ENCODE measurements around the gene HLA-DMB. TPM values are rescaled to one million over a fixed set of nuclear protein-coding genes. Genes with fewer than 3 reads are reported as not detected.

HLA-DMB gene
- total RNA-seq, 2 experiments from 2014 or later, result 3.5 to 3.6 TPM

- DNase-seq, result no peak
- Mint-ChIP-seq H3K4me1 (ENCODE audit: low read depth) (peaks cover 7% of the 10 kb centered on the region), H3K4me3 (no peak overlapping the region), H3K9me3 (no peaks in the 10 kb centered on the region), H3K27me3 (no peaks in the 10 kb centered on the region), H3K36me3 (ENCODE audit: low read depth) (no peaks in the 10 kb centered on the region), H3K27ac (no peak overlapping the region)
- ChIA-PET CTCF (interaction anchor here (1.0 to 1.8 kb wide), 7 partner anchors 18 to 95 kb away, joined by 3 to 10 read pairs (median 5); partner anchors contain the start of gene HLA-DMA), POLR2A (interaction anchor here (0.7 kb wide), 1 partner anchor 91 kb away, joined by 3 read pairs; no protein-coding TSS in a partner anchor)
- ATAC-seq, result no peak
- no peak for TF ChIP-seq CTCF (IDR thresholded peaks at IDR 0.05)
- intact Hi-C loops (cut with micrococcal nuclease), result no loop called here
Measured at GRCh38 chr6:32889533-32889932, 51.3 kb downstream of the HLA-DMB start.

- no peaks in the 10 kb centered on the region for H3K9me3 Mint-ChIP-seq
- H3K4me1 Mint-ChIP-seq (ENCODE audit: low read depth), result peaks cover 4% of the 10 kb centered on the region
- TF ChIP-seq CTCF (IDR thresholded peaks at IDR 0.05), result no peak
- ATAC-seq, result no peak
- ChIA-PET CTCF (interaction anchor here (1.1 to 1.8 kb wide), 2 partner anchors 45 to 96 kb away, joined by 6 to 9 read pairs; no protein-coding TSS in a partner anchor), POLR2A (interaction anchor here (1.0 to 2.1 kb wide), 4 partner anchors 80 to 96 kb away, joined by 3 to 7 read pairs (median 3); partner anchors contain the start of gene BRD2)
- H3K27ac Mint-ChIP-seq, result no peak overlapping the region
- no peaks in the 10 kb centered on the region for H3K27me3 Mint-ChIP-seq
- no peak for DNase-seq
- intact Hi-C loops (cut with micrococcal nuclease), result no loop called here
- no peaks in the 10 kb centered on the region for H3K36me3 Mint-ChIP-seq (ENCODE audit: low read depth)
- H3K4me3 Mint-ChIP-seq, result no peak overlapping the region
Measured at GRCh38 chr6:32888576-32888975, 52.3 kb downstream of the HLA-DMB start.

GRCh38 chr6:32887616-32888015 is 53.2 kb downstream of the HLA-DMB start:
- TF ChIP-seq CTCF (IDR thresholded peaks at IDR 0.05), result no peak
- H3K36me3 Mint-ChIP-seq (ENCODE audit: low read depth), result no peaks in the 10 kb centered on the region
- ChIA-PET POLR2A (interaction anchor here (1.0 to 2.1 kb wide), 2 partner anchors 81 to 86 kb away, joined by 3 to 7 read pairs; partner anchors contain the start of gene BRD2), CTCF (interaction anchor here (1.1 to 3.0 kb wide), 3 partner anchors 46 to 97 kb away, joined by 6 to 82 read pairs (median 9); no protein-coding TSS in a partner anchor)
- H3K27ac Mint-ChIP-seq, result no peak overlapping the region
- no peak for ATAC-seq
- no peak for DNase-seq
- H3K27me3 Mint-ChIP-seq, result no peaks in the 10 kb centered on the region
- intact Hi-C loops (cut with micrococcal nuclease), result no loop called here
- no peak overlapping the region for H3K4me3 Mint-ChIP-seq
- peaks cover 3% of the 10 kb centered on the region for H3K4me1 Mint-ChIP-seq (ENCODE audit: low read depth)
- no peaks in the 10 kb centered on the region for H3K9me3 Mint-ChIP-seq

GRCh38 chr6:32886681-32887383 is 54.0 kb downstream of the HLA-DMB start:
- H3K27me3 Mint-ChIP-seq, result no peaks in the 10 kb centered on the region

More at GRCh38 chr6:32886681-32887383, 54.0 kb downstream of the HLA-DMB start:
- POLR2A ChIA-PET, result interaction anchor here (0.6 to 2.3 kb wide), 8 partner anchors 66 to 123 kb away, joined by 3 to 13 read pairs (median 4); partner anchors contain the start of gene HLA-DMA
- H3K4me3 Mint-ChIP-seq, result no peak overlapping the region
- no peak overlapping the region for H3K27ac Mint-ChIP-seq
- DNase-seq (no peak), ATAC-seq (no peak)
- CTCF ChIA-PET, result interaction anchor here (0.9 to 3.0 kb wide), 32 partner anchors 7 to 128 kb away, joined by 3 to 82 read pairs (median 6); partner anchors contain the start of genes HLA-DMA, HLA-DMB, PSMB9 and TAP1
- no peaks in the 10 kb centered on the region for H3K36me3 Mint-ChIP-seq (ENCODE audit: low read depth)
- peaks cover 6% of the 10 kb centered on the region for H3K4me1 Mint-ChIP-seq (ENCODE audit: low read depth)
- TF ChIP-seq CTCF (IDR thresholded peaks at IDR 0.05), result no peak
- intact Hi-C loops (cut with micrococcal nuclease), result no loop called here
- no peaks in the 10 kb centered on the region for H3K9me3 Mint-ChIP-seq
